ENCODE results near the gene LRRC57. TPM values are rescaled to one million over a fixed set of nuclear protein-coding genes. Genes with fewer than 3 reads are reported as not detected.

Gene LRRC57
- total RNA-seq, 1 experiment from 2014 or later: 16.6 TPM

GRCh38 chr15:42544853-42545629 is 3.6 kb downstream of the LRRC57 start:
- Histone ChIP-seq H2AFZ (ENCODE audit: low read depth, low read length, poor library complexity, severe bottlenecking) (no peak overlapping the region), H3K4me1 (ENCODE audit: control insufficient read depth in 1 of 2, insufficient read depth in 2 of 2, low read length in 2 of 2) (peaks cover 8 to 12% of the 10 kb centered on the region in 2 experiments), H4K20me1 (ENCODE audit: insufficient read depth) (no peaks in the 10 kb centered on the region), H3K27ac (ENCODE audit: low read depth, low read length) (no peak overlapping the region), H3K9me3 (ENCODE audit: control insufficient read depth in 1 of 2, insufficient read depth in 1 of 2, low read depth in 1 of 2, low read length in 2 of 2) (no peaks in the 10 kb centered on the region), H3K36me3 (ENCODE audit: control insufficient read depth in 1 of 2, insufficient read depth in 2 of 2, low read length in 2 of 2) (peaks cover 10 to 11% of the 10 kb centered on the region in 2 experiments), H3K9ac (ENCODE audit: low read length) (no peak overlapping the region), H3K4me2 (ENCODE audit: low read length) (no peak overlapping the region), H3K79me2 (ENCODE audit: insufficient read depth, low read length) (peaks cover 27% of the 10 kb centered on the region), H3K4me3 (replicated peaks in 1 of 2; ENCODE audit: low read depth in 1 of 2, low read length in 2 of 2) (no peak overlapping the region), H3K27me3 (ENCODE audit: insufficient read depth, low read length) (no peaks in the 10 kb centered on the region), H3K9me2 (ENCODE audit: insufficient read depth) (no peaks in the 10 kb centered on the region)
- no TSS peak for BruUV-seq (replicated peaks)
- RAD21 ChIA-PET (ENCODE audit: low non-redundant PET in 1 of 2, low total read pairs in 2 of 2, uncharacterized antibody in 2 of 2, unreplicated experiment in 2 of 2): no interaction called here
- DNase-seq (ENCODE audit: low read depth, low spot score) (no peak), ATAC-seq (no peak)
- TF ChIP-seq, protein P1, sequence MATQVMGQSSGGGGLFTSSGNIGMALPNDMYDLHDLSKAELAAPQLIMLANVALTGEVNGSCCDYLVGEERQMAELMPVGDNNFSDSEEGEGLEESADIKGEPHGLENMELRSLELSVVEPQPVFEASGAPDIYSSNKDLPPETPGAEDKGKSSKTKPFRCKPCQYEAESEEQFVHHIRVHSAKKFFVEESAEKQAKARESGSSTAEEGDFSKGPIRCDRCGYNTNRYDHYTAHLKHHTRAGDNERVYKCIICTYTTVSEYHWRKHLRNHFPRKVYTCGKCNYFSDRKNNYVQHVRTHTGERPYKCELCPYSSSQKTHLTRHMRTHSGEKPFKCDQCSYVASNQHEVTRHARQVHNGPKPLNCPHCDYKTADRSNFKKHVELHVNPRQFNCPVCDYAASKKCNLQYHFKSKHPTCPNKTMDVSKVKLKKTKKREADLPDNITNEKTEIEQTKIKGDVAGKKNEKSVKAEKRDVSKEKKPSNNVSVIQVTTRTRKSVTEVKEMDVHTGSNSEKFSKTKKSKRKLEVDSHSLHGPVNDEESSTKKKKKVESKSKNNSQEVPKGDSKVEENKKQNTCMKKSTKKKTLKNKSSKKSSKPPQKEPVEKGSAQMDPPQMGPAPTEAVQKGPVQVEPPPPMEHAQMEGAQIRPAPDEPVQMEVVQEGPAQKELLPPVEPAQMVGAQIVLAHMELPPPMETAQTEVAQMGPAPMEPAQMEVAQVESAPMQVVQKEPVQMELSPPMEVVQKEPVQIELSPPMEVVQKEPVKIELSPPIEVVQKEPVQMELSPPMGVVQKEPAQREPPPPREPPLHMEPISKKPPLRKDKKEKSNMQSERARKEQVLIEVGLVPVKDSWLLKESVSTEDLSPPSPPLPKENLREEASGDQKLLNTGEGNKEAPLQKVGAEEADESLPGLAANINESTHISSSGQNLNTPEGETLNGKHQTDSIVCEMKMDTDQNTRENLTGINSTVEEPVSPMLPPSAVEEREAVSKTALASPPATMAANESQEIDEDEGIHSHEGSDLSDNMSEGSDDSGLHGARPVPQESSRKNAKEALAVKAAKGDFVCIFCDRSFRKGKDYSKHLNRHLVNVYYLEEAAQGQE (IDR thresholded peaks at IDR 0.05; ENCODE audit: low read depth): no peak
- TF ChIP-seq FOSL1 (IDR thresholded peaks at IDR 0.05; ENCODE audit: low read depth) (no peak), SRF (IDR thresholded peaks at IDR 0.05; ENCODE audit: low read depth) (no peak), ATF3 (IDR thresholded peaks at IDR 0.05) (no peak), SP1 (IDR thresholded peaks at IDR 0.05; ENCODE audit: low read depth) (no peak), JUND (IDR thresholded peaks at IDR 0.05) (no peak)
- POLR2A ChIA-PET: interaction anchor here (0.8 kb wide), 1 partner anchor 54 kb away, joined by 3 read pairs; the partner anchor contains the start of gene ZNF106
- intact Hi-C loops (cut with micrococcal nuclease): no loop called here
- CTCF ChIA-PET: interaction anchor here (0.6 kb wide), 1 partner anchor 446 kb away, joined by 3 read pairs; no protein-coding TSS in a partner anchor
